HFFc6 (cell line): ENCODE measurements around the gene SKAP1. TPM values are rescaled to one million over a fixed set of nuclear protein-coding genes. Genes with fewer than 3 reads are reported as not detected.

Source experiments
- DNase-seq: peaks from one replicate; pipeline ENCODE4 v3.0.0-alpha.2; 2018
- H3K27ac Mint-ChIP-seq: 2 replicates; pipeline ENCODE4 v1.8.0; 2020; ENCODE audit warnings: mild to moderate bottlenecking, mixed read lengths
- H3K27me3 Mint-ChIP-seq: 2 replicates; pipeline ENCODE4 v1.8.0; 2021; ENCODE audit warnings: mild to moderate bottlenecking, moderate library complexity, mixed read lengths; ENCODE audit not compliant: insufficient read depth
- H3K36me3 Mint-ChIP-seq: 2 replicates; pipeline ENCODE4 v1.8.0; 2021; ENCODE audit warnings: low read depth, mixed read lengths
- H3K4me1 Mint-ChIP-seq: 2 replicates; pipeline ENCODE4 v1.8.0; 2020; ENCODE audit warnings: low read depth, mixed read lengths
- H3K4me3 Mint-ChIP-seq: 2 replicates; pipeline ENCODE4 v1.8.0; 2020; ENCODE audit warnings: mild to moderate bottlenecking, moderate library complexity, mixed read lengths
- H3K9me3 Mint-ChIP-seq: 2 replicates; pipeline ENCODE4 v1.8.0; 2020; ENCODE audit warnings: mild to moderate bottlenecking, mixed read lengths
- CTCF ChIP-seq: fragments of 200-600 bp; sonication (generic); IDR thresholded peaks from 2 replicates; pipeline ENCODE4 v1.5.0; 2021; ENCODE audit warnings: antibody characterized with exemption, mild to moderate bottlenecking
- total RNA-seq, 6 experiments: library from RNA; stranded (reverse); fragmentation: NEBNext Ultra II Directional; extraction: Animal tissue kit (Norgen Biotek cat#: 25700); gene quantifications; 2 replicates in 1 of 6; 3 replicates in 5 of 6; pipeline ENCODE4 v1.2.3, GENCODE V29; 2021

Gene SKAP1
- total RNA-seq, 6 experiments from 2014 or later: not detected

GRCh38 chr17:48335858-48336500 is 94.0 kb downstream of the SKAP1 start:
- Mint-ChIP-seq H3K27me3 (peaks cover 25% of the 10 kb centered on the region), H3K36me3 (no peaks in the 10 kb centered on the region), H3K4me1 (no peaks in the 10 kb centered on the region), H3K4me3 (no peak overlapping the region), H3K27ac (no peak overlapping the region), H3K9me3 (no peaks in the 10 kb centered on the region)
- DNase-seq: peak; percentile 38
- TF ChIP-seq CTCF: peak; percentile 89

- H3K4me3 Mint-ChIP-seq: no peak overlapping the region
- DNase-seq: no peak
- no peaks in the 10 kb centered on the region for H3K9me3 Mint-ChIP-seq
- no peak overlapping the region for H3K27ac Mint-ChIP-seq
- H3K27me3 Mint-ChIP-seq: peaks cover 31% of the 10 kb centered on the region
- no peak for TF ChIP-seq CTCF
- H3K36me3 Mint-ChIP-seq: no peaks in the 10 kb centered on the region
- H3K4me1 Mint-ChIP-seq: no peaks in the 10 kb centered on the region
These were observed 94.7 kb downstream of the SKAP1 start for GRCh38 chr17:48335146-48335784.

GRCh38 chr17:48333034-48333530 is 96.9 kb downstream of the SKAP1 start:
- H3K4me1 Mint-ChIP-seq: no peaks in the 10 kb centered on the region

GRCh38 chr17:48330887-48331286 is 99.1 kb downstream of the SKAP1 start:
- no peak overlapping the region for H3K27ac Mint-ChIP-seq
- no peaks in the 10 kb centered on the region for H3K36me3 Mint-ChIP-seq
- no peak for DNase-seq
- peaks cover 28% of the 10 kb centered on the region for H3K27me3 Mint-ChIP-seq
- TF ChIP-seq CTCF: no peak
- H3K4me3 Mint-ChIP-seq: no peak overlapping the region
- H3K9me3 Mint-ChIP-seq: no peaks in the 10 kb centered on the region
- H3K4me1 Mint-ChIP-seq: no peaks in the 10 kb centered on the region

More at GRCh38 chr17:48333034-48333530, 96.9 kb downstream of the SKAP1 start:
- TF ChIP-seq CTCF: no peak
- no peak for DNase-seq
- Mint-ChIP-seq H3K9me3 (no peaks in the 10 kb centered on the region), H3K36me3 (no peaks in the 10 kb centered on the region), H3K27ac (no peak overlapping the region), H3K27me3 (peaks cover 20% of the 10 kb centered on the region), H3K4me3 (no peak overlapping the region)

DNA sequence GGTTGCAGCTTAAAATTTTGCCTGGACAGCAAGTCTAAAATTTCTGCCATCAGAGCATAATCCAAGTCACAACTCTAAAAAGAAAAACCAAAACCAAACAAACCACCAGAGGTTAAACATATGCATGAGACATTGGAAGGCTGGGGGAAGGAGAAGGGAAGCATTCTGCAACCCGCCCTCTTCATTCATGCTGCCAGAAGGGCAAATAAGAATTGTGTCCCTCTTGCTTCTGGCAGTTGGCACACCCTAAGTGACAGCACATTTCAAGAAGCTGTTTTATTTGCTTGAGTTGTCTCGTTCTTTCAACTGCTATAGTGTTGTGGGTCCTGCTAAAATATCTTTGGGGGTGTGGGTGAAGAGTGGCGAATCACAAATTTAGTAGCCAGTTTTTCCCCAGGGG is 99.6 kb downstream of the SKAP1 start:
- no peaks in the 10 kb centered on the region for H3K9me3 Mint-ChIP-seq
- H3K36me3 Mint-ChIP-seq: no peaks in the 10 kb centered on the region
- TF ChIP-seq CTCF: no peak
- no peak overlapping the region for H3K4me3 Mint-ChIP-seq
- no peak overlapping the region for H3K27ac Mint-ChIP-seq
- no peak for DNase-seq
- H3K4me1 Mint-ChIP-seq: no peaks in the 10 kb centered on the region
- H3K27me3 Mint-ChIP-seq: peaks cover 28% of the 10 kb centered on the region
